HG02610 (cell line): Measurements from ENCODE around the gene LRCH1.

ENCODE experiments used
- ATAC-seq: cut with Tn5 transposase; IDR thresholded peaks from one replicate; pipeline ENCODE4 v1.9.1; 2021; ENCODE audit warnings: mild to moderate bottlenecking, moderate library complexity; ENCODE audit not compliant: unreplicated experiment

LRCH1 gene

GRCh38 chr13:46535002-46535401 is 18.0 kb upstream of the LRCH1 start:
- no peak for ATAC-seq

GRCh38 chr13:46535825-46536224 is 17.1 kb upstream of the LRCH1 start:
- ATAC-seq, result no peak

- no peak for ATAC-seq
Observed at GRCh38 chr13:46536341-46536740, 16.6 kb upstream of the LRCH1 start.

- no peak for ATAC-seq
Observed at GRCh38 chr13:46539231-46539630, 13.7 kb upstream of the LRCH1 start.

GRCh38 chr13:46541210-46541609 is 11.8 kb upstream of the LRCH1 start:
- no peak for ATAC-seq

- ATAC-seq, result peak; percentile 39
Observed at GRCh38 chr13:46542833-46543232, 10.1 kb upstream of the LRCH1 start.

GRCh38 chr13:46543287-46543686 is 9.7 kb upstream of the LRCH1 start:
- ATAC-seq, result no peak

GRCh38 chr13:46544208-46544607 is 8.8 kb upstream of the LRCH1 start:
- peak; percentile 95 for ATAC-seq

GRCh38 chr13:46544811-46545210 is 8.2 kb upstream of the LRCH1 start:
- ATAC-seq, result peak; percentile 8

GRCh38 chr13:46546084-46546768 is 6.7 kb upstream of the LRCH1 start:
- no peak for ATAC-seq

GRCh38 chr13:46550822-46551221 is 2.1 kb upstream of the LRCH1 start:
- no peak for ATAC-seq

- ATAC-seq, result peak; percentile 18
Observed at GRCh38 chr13:46551410-46552302, 1.3 kb upstream of the LRCH1 start.

- no peak for ATAC-seq
Observed at GRCh38 chr13:46552303-46552682, 677 bp upstream of the LRCH1 start.

GRCh38 chr13:46553521-46553885 is 533 bp downstream of the LRCH1 start:
- no peak for ATAC-seq

- peak; percentile 58 for ATAC-seq
Observed at GRCh38 chr13:46553886-46554858, 1.2 kb downstream of the LRCH1 start.

- ATAC-seq, result no peak
Observed at GRCh38 chr13:46554951-46555350, 2.0 kb downstream of the LRCH1 start.

- ATAC-seq, result no peak
Observed at GRCh38 chr13:46555722-46556417, 2.9 kb downstream of the LRCH1 start.

GRCh38 chr13:46556418-46556779 is 3.4 kb downstream of the LRCH1 start:
- no peak for ATAC-seq

GRCh38 chr13:46559272-46559805 is 6.4 kb downstream of the LRCH1 start:
- no peak for ATAC-seq

GRCh38 chr13:46560778-46561177 is 7.8 kb downstream of the LRCH1 start:
- no peak for ATAC-seq
